ENCODE data around the gene CABYR. TPM values are rescaled to one million over a fixed set of nuclear protein-coding genes. Genes with fewer than 3 reads are reported as not detected.

CABYR gene
- total RNA-seq, 1 experiment from 2014 or later = 19.3 TPM

GRCh38 chr18:24177499-24178133 is 38.8 kb downstream of the CABYR start:
- Mint-ChIP-seq H3K36me3 (peaks cover 22% of the 10 kb centered on the region), H3K27ac (no peak overlapping the region; the same call in 1 of the 2 replicates), H3K4me1 (peaks cover 20% of the 10 kb centered on the region), H3K9me3 (no peaks in the 10 kb centered on the region), H3K4me3 (no peak overlapping the region), H3K27me3 (ENCODE audit: low read depth) (no peaks in the 10 kb centered on the region)
- CTCF ChIA-PET = interaction anchor here (0.8 to 2.3 kb wide), 28 partner anchors 8 to 337 kb away, joined by 3 to 74 read pairs (median 8); partner anchors contain the start of genes CABYR and IMPACT
- TF ChIP-seq OVOL2 (CRISPR knock-in tag; IDR thresholded peaks at IDR 0.05; ENCODE audit: borderline replicate concordance) = no peak
- TF ChIP-seq MLX (CRISPR knock-in tag; IDR thresholded peaks at IDR 0.05) = no peak
- no peak for TF ChIP-seq ERG (CRISPR knock-in tag; IDR thresholded peaks at IDR 0.05)
- TF ChIP-seq JUN (CRISPR knock-in tag; IDR thresholded peaks at IDR 0.05) = no peak
- TF ChIP-seq RELA (CRISPR knock-in tag; IDR thresholded peaks at IDR 0.05; ENCODE audit: borderline replicate concordance) = no peak
- TF ChIP-seq IRF2 (CRISPR knock-in tag; IDR thresholded peaks at IDR 0.05; ENCODE audit: borderline replicate concordance, low read depth) = no peak
- no peak for TF ChIP-seq AR (CRISPR knock-in tag; IDR thresholded peaks at IDR 0.05)
- no peak for TF ChIP-seq ZSCAN18 (CRISPR knock-in tag; IDR thresholded peaks at IDR 0.05)
- TF ChIP-seq PRRX2 (CRISPR knock-in tag; IDR thresholded peaks at IDR 0.05) = no peak
- no peak for TF ChIP-seq ZNF121 (CRISPR knock-in tag; IDR thresholded peaks at IDR 0.05)
- DNase-seq (ENCODE audit: low spot score) (no peak), ATAC-seq (no peak)
- POLR2A ChIA-PET = interaction anchor here (0.6 to 1.5 kb wide), 2 partner anchors 39 to 187 kb away, joined by 4 to 8 read pairs; partner anchors contain the start of gene CABYR

GRCh38 chr18:24180048-24180447 is 41.2 kb downstream of the CABYR start:
- H3K4me1 Mint-ChIP-seq = peaks cover 24% of the 10 kb centered on the region
- POLR2A ChIA-PET = no interaction called here
- CTCF ChIA-PET = no interaction called here
- peaks cover 17% of the 10 kb centered on the region for H3K36me3 Mint-ChIP-seq
- TF ChIP-seq CBFB (CRISPR knock-in tag; IDR thresholded peaks at IDR 0.05; ENCODE audit: low read depth) (no peak), RORB (CRISPR knock-in tag; IDR thresholded peaks at IDR 0.05) (no peak)
- no peaks in the 10 kb centered on the region for H3K9me3 Mint-ChIP-seq
- ATAC-seq (no peak), DNase-seq (ENCODE audit: low spot score) (no peak)
- no peaks in the 10 kb centered on the region for H3K27me3 Mint-ChIP-seq (ENCODE audit: low read depth)
- H3K27ac Mint-ChIP-seq = no peak overlapping the region
- no peak overlapping the region for H3K4me3 Mint-ChIP-seq

- no peak overlapping the region for H3K4me3 Mint-ChIP-seq
- no peaks in the 10 kb centered on the region for H3K9me3 Mint-ChIP-seq
- peak overlapping the region; percentile 71; the same call in 1 of the 2 replicates for H3K27ac Mint-ChIP-seq
- CTCF ChIA-PET = no interaction called here
- POLR2A ChIA-PET = interaction anchor here (0.6 kb wide), 1 partner anchor 42 kb away, joined by 4 read pairs; no protein-coding TSS in a partner anchor
- ATAC-seq (no peak), DNase-seq (ENCODE audit: low spot score) (no peak)
- peaks cover 8% of the 10 kb centered on the region; the same call in 1 of the 2 replicates for H3K36me3 Mint-ChIP-seq
- H3K27me3 Mint-ChIP-seq (ENCODE audit: low read depth) = no peaks in the 10 kb centered on the region
- peaks cover 21% of the 10 kb centered on the region for H3K4me1 Mint-ChIP-seq
- TF ChIP-seq ELF4 (CRISPR knock-in tag; IDR thresholded peaks at IDR 0.05; ENCODE audit: low read depth) (no peak), IRF2 (CRISPR knock-in tag; IDR thresholded peaks at IDR 0.05; ENCODE audit: borderline replicate concordance, low read depth) (no peak), AFF4 (CRISPR knock-in tag; IDR thresholded peaks at IDR 0.05; ENCODE audit: borderline replicate concordance) (no peak), ZNF317 (CRISPR knock-in tag; IDR thresholded peaks at IDR 0.05; ENCODE audit: borderline replicate concordance, low read depth) (no peak), HMGXB4 (CRISPR knock-in tag; IDR thresholded peaks at IDR 0.05) (no peak)
Measured at GRCh38 chr18:24181806-24182205, 42.9 kb downstream of the CABYR start.
